ENCODE data around the gene ELAVL2.

Gene ELAVL2

DNA sequence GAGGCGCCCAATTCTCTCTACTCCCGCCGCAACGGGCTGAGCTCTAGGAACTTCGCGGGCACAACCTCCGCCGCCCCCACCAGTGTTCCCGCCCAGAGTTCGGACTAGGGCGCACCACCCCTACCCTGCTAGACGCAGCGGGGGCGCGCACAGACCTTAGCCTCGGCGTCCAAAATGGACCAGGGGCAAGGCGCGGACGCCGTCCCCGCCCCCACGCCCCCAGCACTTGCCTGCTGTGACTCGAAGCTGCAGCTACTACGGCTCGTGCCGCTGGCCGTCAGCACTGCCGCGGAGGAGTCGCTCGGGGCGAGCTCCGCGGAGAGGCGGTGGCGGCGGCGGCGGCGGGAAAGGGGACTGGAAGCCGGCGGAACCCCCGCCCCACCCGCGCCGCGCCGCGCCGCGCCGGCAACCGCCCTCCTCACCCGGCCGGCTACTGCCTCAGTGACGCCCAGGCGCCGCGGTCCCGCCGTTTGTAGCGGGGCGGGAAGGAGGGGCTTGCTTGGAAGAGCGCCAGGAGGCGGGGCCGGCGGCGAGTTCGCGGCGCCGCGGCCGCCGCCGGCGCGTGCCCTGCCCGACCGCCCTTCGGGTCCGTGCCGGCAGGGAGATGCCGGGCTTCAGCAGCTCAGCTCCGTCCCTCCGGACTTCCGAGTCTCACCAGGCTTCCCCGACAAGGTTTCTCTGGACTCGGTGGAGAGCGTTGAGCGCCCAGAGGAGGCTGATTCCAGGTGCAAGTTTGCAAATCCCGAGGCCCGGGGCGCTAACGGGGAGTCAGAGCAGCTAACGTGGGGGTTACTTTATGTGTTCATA lies 4.5 kb downstream of the ELAVL2 start:
- DNase-seq: peak; percentile 35

GRCh38 chr9:23820451-23821374 lies 5.3 kb downstream of the ELAVL2 start:
- no peak for DNase-seq

- no peak for DNase-seq
Observed at GRCh38 chr9:23819403-23819802, 6.6 kb downstream of the ELAVL2 start.

GRCh38 chr9:23814243-23814642 lies 11.8 kb downstream of the ELAVL2 start:
- DNase-seq: no peak

DNA sequence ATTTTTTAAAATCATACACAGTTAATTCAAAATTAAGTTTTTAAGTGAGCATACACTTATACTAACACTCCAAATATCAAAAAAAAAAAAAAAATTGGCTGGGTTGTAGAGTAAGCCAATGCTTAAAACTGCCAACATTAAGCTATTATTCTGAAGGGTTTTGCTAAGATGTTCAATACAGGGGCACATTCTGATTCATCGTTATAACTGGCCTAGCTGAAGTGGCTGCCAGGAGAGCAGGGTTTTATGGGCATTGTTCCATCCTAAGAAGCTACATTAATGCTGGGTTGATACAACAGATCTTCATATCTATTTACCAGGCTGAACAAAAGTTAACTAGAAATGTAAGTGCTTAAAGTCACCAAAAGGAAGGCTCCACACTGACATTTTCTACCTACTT lies 13.4 kb downstream of the ELAVL2 start:
- no peak for DNase-seq

DNA sequence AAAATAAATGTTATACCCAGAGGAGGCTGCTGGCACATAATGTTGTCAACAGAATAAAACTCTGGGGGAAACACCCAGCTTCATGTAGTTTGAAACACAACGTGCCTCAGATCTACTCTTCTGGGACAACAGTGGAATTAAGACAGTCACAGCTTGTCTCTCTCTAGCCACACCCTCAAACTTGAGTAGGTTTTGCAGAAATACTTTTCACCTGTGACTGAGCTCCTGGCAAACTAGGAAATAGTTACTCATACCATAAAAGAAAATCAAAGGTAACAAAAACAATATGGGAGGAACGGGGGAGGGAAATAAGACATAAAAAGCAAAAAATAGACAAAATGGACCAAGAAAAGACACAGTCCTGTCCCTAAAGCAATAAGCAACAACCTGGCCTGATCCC lies 14.4 kb downstream of the ELAVL2 start:
- no peak for DNase-seq

- no peak for DNase-seq
Observed at GRCh38 chr9:23803216-23803615, 22.8 kb downstream of the ELAVL2 start.

DNA sequence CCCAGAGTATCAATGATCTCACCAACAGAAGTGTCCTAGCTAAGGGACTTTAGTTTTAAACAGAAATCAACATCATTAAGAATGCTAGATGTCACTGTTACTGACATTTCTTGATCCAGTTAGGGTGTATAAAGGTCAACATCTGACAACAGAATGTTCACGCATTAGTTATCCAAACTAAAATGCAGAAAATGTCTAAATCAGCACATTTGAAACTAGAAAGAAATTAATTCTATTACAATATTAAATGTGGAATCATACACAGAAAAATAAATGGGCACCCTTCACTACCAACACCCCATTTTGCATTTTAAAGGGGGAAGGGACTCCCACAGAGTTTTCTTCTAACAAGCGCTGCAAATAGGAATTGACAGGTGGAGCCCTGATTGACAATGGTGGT lies 24.5 kb downstream of the ELAVL2 start:
- no peak for DNase-seq

DNA sequence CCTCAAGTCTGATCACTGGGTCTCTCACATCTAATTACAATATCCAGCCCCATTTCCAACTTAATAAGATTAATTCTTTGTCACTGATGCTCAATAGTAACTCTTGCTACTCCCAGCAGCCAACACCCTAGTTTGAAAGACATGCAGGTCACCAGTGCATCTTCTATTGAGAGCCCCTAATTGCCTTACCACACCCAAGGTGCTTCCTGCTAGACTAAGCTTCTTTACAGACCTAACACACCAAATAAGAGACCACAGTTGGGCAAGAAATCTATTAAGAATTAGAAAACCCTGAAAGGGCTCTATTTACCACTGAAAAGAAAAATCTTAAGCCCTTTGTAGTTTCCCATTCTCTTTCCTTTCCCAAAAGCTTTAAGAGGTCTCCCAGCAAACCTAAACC lies 26.5 kb downstream of the ELAVL2 start:
- DNase-seq: no peak

DNA sequence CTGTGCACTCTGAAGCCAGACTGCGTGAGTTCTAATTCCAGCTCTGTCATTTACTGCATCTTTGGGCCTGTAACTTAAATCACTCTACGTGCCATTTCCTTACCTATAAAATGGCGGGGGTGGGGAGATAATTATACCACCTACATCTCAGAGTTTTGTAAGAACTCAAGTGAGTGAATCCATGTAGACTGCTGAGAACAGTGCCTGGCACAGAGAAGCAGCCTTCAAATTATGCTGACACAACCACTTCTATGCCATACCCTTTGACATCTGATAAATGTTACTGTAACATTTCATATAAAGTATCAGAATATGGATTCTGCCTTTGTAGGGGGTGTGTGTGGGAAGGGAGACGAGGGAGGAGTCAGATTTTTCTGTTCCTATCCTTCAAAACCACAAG lies 27.7 kb downstream of the ELAVL2 start:
- no peak for DNase-seq

GRCh38 chr9:23796209-23796608 lies 29.8 kb downstream of the ELAVL2 start:
- DNase-seq: no peak

- no peak for DNase-seq
Observed at GRCh38 chr9:23790351-23791260, 35.4 kb downstream of the ELAVL2 start.

GRCh38 chr9:23789529-23790254 lies 36.3 kb downstream of the ELAVL2 start:
- DNase-seq: no peak

DNA sequence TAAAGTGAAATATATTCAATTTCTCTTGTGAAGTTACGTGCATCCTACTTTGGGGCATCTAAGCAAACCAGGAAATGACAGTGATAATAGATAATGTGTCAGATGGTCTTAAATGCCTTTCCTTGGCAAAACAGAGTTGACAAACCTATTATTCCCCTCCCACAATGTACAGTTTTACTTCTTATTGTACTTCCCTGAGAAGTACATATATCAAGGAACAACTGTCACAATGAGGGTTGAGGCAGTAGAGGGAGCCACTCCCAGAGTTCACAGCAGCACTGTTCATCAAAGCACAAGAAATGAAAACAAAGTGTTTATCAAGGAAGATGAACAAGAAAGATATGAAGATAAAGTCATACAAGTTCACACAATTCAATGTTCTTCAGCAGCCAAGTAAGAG lies 41.1 kb downstream of the ELAVL2 start:
- no peak for DNase-seq

DNA sequence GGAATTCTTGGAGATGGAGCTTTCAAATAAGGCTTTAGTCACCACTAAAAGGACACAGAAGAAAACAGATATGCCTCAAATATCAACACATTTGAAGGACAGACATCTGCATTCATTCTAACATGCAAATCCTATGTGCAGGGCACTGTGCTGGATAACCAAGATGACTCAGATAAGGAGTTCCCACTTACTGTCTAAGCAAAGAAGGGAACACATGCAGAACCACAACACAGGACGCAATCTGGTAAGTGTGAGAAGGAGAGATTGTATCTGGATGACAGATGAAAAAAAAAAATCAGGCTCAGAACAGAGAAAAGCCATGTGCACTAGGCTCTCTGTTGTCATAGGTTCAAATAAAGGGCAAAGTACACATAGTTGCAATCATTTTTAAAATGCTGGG lies 42.5 kb downstream of the ELAVL2 start:
- DNase-seq: no peak

DNA sequence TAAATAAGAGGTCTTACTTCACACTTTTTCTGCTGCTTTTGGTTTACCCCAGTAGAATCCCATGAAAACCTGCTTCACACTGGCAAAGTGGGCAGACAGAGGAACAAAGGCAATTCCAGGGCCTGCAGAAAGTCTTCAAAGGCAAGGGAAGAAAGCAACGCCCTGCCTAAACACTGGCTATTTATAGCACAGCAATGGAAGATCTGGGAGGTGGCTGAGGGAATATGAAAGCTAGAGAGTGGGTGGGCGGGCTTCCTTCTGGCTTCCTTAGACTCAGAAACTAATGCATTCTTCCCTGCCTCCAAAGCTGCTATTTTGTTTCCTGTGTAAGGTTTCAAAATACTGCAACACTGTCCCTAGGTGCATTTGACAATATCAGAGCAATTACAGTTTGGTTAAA lies 46.8 kb downstream of the ELAVL2 start:
- no peak for DNase-seq

- DNase-seq: no peak
Observed at GRCh38 chr9:23777328-23777727, 48.7 kb downstream of the ELAVL2 start.

DNA sequence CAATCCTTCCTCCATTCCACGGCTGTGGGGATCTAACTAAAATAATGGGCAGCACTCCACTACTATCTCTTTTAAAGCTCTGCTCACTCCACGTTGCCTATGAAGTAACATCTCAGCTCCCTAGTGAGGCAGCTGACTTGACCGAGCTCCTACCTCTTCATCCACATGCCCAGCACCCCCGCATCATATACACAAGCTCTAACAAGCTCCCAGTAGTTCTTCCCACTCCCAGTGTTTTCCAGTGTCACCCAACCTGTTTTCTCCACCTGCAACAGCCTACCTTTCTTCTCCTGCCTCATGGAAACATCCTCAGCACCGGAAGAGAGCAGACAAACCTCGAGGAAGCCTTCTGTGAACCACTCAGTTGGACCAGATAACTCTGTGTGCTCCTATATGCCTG lies 50.5 kb downstream of the ELAVL2 start:
- no peak for DNase-seq

DNA sequence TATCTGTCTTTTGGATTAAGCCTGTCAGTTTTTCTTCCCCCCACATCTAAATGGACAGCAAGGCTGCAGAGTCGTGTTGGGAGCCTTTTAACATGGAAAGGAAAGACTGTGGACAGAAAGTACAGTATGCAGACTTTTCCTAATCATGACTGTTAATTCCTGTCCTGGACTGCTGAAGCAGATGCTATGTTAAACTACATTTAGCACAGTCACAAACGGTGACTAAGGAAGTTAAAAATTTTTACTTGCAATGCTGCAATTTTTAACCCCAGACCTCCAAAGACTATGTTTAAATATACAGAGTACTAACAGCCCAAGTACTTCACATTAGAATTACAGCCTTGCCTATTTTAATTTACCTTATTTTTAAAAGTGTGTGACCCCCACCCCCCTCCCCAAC lies 51.8 kb downstream of the ELAVL2 start:
- DNase-seq: no peak

GRCh38 chr9:23772385-23772783 lies 53.7 kb downstream of the ELAVL2 start:
- no peak for DNase-seq

DNA sequence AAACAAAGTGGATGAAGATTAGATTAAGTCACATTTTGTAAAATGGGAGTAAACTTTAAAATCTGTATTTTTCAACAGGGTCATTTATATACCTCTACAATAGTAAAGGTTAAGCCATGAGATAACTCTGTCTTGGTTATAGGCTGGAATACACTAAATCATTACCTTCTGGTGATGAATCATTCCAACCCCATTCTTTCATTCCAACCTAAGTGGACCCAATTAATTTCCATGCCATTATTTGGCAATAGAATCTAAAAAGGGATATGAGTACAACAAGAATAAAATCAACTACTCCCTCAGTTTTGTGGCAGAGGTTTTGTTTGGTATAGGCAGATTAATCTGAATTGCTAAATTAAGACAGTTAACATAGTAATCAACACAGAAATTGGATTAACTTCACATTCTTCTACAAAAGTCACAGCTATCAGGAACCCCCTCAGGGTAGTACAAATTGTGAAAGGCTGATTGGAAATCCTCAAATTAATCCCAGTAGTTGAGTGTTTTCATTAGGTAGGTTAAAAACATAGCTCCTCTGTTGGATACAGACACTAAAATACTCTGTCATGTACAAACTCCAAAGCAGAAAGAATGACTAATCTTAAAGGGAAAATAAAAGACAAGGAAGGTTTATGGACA lies 54.2 kb downstream of the ELAVL2 start:
- DNase-seq: no peak
